ENCODE results near the gene COL13A1.

COL13A1 gene

GRCh38 chr10:69848454-69848853 is 46.7 kb downstream of the COL13A1 start:
- no peak for DNase-seq

GRCh38 chr10:69849825-69850224 is 48.1 kb downstream of the COL13A1 start:
- no peak for DNase-seq

- no peak for DNase-seq
Measured at GRCh38 chr10:69850440-69850839, 48.7 kb downstream of the COL13A1 start.

- no peak for DNase-seq
Measured at GRCh38 chr10:69851306-69851705, 49.6 kb downstream of the COL13A1 start.

DNA sequence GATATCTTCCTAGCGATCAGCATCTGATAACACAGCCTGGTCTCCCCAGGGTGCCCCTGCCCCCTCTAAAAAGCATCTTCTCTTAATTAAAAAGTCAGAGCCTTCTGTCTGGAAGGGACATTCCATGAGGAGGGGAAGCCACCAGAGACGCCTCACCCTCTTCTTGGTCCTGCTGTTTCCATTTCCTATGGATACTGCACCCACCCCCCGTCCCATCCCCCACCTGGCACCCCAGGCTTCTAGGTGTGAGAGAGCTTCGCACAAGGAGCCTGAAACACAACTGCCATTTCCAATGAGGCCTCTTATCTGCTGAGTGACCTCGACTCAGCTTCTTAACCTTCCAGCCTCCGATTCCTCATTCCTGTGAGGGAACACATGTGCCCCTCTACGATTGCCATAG is 51.4 kb downstream of the COL13A1 start:
- DNase-seq = no peak

GRCh38 chr10:69854511-69855345 is 53.0 kb downstream of the COL13A1 start:
- DNase-seq = no peak

DNA sequence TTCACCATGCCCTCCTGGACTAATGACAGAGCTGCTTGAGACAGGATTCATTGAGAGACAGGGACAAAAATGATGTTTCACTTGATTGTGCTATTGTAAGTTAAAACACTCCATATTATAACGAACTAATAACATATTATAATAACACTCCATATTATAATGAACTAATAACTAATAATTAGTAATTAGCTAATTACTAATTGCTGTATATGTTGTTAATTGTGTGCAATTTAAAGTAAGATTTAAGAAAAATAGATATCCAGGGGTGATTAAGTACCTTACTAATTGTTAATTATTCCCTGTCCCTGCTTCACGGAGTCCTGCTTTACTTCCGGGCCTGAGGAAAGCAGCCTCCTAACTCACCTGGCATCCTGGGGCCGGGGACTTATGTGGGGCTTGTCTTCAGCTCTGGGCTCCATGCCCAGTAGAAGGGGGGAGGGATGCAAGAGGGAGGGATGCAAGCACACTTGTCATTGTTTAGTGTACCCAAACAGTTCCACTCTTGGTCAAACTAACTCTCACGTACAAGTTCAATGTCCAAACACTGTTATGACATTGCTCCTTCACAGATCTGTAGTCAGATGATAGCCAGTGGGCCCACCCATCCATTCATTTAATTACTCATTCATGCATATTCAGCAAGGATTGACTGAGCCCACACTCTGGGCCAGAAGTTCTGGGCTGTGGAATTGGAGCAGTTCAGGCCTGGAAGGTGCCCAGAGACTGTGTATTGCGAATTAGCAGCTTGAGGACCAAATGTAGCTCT is 53.8 kb downstream of the COL13A1 start:
- no peak for DNase-seq

DNA sequence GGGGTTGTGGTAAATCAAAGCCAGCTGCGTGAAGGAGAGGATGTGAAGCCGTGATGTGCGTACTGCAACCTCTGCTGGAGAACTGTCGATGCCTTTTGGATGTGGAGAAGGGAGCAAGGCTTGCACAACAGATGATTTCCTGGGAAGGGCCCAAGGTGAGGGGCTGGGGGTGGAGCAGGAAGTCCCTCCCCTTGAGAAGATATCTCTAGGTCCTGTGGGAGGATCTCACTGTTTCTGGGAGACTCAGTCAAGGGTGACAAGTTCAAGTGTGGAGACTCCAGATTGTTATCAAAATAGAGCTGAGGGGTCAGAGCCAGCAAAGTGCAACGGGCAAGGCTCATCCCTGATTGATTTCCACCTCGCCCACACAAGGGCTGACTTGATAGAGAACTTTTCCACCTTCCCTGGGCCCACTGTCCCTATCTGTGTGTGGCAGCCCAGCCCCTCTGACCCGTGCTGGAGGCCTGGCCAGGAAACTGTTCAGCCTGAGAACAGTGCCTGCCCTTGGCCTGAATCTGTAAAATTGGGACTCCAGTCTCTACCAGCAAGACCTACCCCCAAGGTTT is 55.0 kb downstream of the COL13A1 start:
- no peak for DNase-seq

- no peak for DNase-seq
Measured at GRCh38 chr10:69858201-69858600, 56.5 kb downstream of the COL13A1 start.

DNA sequence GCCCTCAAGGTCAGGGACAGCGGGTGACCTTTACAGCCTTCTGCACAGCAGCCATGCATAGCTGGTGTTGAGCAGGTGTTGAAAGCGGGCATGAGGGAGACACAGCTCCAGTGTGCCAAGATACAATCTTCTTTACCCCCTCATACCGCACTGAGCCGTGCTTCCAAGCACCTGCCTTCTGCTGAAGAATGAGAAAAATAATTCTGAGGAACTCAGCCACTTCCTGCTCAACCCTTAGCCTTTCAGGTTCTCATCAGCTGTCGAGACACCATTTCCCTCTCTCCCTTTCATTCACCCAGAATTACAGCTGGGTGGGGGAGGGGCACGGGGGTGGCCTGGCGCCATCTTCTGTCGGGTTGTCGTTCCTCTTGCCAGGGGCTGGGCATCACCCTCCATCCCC is 58.6 kb downstream of the COL13A1 start:
- no peak for DNase-seq

DNA sequence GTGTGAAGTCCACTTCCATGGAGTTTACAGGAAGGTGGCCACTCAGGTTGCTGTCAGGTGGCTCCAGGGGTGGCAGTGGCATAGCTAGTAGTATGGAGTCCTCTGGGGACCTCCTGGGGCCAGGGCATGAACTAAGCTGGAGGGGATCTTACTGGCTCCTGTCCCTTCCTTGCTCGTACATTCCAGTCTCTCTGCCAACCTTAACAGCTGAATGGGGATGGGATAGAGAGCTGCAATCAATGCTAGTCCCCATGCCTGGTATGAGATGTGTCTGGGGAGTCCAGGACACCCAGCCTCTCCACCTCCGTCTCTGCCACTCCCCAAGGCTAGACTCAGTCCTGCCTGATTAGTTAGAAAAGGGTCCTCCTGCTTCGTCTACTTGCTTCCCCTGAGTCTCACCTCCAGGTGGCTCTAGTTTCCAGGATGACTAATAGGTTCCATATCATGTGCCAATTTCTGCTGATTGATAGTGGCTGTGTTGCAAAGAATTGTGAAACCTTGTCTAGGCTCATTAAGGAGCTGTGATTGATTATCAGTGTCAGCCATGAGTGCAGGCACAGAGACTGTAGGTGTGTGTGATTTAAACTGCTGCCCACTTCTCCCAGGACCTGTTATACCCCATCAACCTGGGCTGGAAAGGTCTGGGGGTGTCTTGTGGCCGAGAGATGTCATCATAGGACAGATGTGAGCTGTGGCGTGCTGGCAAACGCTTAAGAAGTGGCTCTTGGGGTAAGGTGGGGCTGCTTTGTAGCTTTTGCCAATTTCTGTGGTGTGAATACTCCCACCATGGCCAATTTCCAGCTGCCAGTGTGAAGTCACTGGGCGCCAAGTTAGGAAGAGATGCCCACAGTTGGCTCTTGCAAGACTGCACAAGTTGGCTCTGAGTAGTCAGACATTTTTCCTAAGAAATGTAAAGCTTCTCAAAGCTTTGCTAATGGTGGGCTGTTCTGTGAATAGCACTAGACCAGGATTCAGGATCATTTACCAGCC is 59.8 kb downstream of the COL13A1 start:
- no peak for DNase-seq

- DNase-seq = no peak
Measured at GRCh38 chr10:69862882-69863530, 61.3 kb downstream of the COL13A1 start.

DNA sequence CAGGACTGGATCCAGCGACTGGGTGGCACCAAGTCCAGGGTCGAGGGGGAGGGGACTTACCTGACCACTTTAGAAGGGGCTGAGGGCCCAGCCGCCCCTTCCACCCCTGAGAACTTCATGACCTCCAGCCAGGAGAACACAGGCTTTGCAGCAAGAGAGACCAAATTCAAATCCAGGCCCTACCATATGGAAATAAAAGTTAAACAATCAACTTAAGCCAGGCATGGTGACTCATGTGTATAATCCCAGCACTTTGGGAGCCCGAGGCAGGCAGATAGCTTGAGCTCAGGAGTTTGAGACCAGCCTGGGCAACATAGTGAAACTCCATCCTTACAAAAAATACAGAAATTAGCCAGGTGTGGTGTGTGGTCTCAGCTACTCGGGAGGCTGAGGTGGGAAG is 61.9 kb downstream of the COL13A1 start:
- DNase-seq = no peak

DNA sequence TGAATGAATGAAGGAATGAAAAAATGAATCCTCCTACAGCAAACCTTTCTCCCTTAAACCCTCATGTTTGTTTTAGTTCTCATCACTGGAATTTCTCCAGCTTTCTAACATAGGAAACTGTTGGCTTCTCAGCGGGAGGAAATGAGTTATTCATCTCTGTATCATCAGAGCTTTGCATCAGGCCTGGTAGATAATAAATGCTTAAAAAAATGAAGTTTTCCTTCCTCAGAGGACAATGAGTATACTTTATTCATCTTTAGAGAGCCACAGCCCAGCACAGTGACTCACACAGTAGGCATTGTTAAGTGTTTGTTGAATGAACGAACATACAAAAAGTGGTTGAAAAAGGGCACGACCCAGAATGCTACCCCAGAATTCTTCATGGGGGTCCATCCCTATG is 62.6 kb downstream of the COL13A1 start:
- no peak for DNase-seq

GRCh38 chr10:69865450-69865849 is 63.7 kb downstream of the COL13A1 start:
- DNase-seq = no peak

- no peak for DNase-seq
Measured at GRCh38 chr10:69866246-69866687, 64.6 kb downstream of the COL13A1 start.

DNA sequence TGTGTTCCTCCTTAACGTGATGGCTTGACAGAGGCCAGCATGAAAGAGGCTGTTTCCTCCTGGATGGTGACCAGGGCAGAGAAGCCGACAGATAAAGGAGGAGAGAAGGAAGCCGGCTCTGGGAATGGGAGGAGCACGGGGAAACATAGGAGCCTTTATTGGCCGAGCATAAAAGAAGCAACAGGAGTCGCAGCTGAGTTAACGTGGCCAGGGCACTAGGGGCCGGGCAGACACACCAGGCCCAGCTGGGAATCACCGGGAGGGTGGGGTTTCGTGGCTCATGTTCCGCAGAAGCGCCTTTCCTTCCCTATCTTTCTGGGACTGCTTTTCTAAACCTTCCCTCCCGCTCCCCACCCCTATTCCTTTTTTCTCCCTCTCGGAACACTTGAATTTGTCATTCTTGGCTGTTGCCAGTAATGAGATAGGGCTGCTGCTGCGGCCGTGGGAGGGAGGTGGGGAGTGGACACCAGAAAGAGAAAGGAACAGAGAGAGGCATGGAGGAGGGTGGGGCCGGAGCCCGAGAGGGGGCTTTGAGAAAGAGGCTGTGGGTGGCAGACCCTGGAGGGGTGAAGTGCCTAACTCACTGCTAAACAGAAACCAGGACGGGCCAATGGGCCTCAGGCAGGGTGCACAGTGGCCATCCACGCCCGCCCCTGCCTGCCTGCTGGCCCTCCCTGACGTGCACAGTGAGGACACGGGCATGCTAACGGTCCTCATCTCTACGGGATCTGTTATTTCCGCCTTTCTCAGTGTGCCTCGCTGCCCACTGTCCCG is 65.2 kb downstream of the COL13A1 start:
- no peak for DNase-seq

- DNase-seq = no peak
Measured at GRCh38 chr10:69867699-69868558, 66.2 kb downstream of the COL13A1 start.

DNA sequence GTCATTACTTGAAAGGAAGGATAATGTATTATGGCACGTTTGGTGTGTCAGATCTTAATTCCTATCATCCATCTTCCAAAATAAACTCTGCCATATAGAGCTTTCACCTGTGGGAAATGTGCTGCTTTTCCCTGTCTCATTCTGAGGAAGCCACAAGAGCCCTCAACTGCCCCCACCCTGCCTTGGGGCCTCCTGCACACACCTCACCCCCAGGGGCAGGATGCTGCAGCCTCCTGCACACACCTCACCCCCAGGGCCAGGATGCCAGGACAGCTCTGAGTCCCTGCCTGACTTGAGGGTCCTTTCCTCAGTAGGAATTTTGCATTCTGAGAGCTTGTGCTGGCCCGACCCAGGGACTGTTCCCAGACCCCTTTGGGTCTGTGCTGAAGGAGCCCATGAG is 67.1 kb downstream of the COL13A1 start:
- DNase-seq = no peak

DNA sequence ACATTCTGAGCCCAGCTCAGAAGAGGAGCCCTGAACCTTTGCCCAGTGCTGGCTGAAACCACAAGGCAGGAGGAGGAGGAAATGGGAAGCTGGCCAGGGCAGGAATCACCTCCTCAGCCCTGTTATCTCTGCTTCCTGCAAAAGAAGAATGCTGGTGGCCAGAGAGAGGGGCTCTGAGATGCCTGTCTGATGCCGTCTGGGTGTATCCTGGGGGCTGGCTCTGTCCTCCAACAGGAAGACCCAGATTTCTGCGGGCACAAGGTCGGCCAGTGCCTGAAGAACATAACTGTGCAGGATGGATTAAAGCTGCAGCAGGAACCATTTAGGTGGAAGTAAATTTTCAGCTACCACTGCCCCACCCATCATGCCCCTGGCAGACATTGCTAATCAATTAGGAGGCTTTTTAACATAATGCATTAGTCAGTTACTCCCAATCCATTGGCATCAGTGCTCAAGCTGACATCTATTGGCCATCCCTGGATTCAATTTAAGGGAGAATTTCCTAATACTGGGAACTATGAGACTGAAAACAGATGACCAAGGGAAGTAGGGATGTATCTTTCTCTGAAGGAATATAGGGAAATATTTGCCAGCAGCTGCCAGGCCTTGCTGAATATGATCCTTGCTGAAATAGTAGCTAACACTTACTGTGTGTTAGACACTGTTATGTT is 67.7 kb downstream of the COL13A1 start:
- no peak for DNase-seq
